ENCODE measurements around the gene SULT2A1.
"Not testable (repeated sequence)": the region's sequence is repeated elsewhere in the genome, so short reads cannot be mapped to it uniquely, and the experiment has no call there.

Gene SULT2A1

DNA sequence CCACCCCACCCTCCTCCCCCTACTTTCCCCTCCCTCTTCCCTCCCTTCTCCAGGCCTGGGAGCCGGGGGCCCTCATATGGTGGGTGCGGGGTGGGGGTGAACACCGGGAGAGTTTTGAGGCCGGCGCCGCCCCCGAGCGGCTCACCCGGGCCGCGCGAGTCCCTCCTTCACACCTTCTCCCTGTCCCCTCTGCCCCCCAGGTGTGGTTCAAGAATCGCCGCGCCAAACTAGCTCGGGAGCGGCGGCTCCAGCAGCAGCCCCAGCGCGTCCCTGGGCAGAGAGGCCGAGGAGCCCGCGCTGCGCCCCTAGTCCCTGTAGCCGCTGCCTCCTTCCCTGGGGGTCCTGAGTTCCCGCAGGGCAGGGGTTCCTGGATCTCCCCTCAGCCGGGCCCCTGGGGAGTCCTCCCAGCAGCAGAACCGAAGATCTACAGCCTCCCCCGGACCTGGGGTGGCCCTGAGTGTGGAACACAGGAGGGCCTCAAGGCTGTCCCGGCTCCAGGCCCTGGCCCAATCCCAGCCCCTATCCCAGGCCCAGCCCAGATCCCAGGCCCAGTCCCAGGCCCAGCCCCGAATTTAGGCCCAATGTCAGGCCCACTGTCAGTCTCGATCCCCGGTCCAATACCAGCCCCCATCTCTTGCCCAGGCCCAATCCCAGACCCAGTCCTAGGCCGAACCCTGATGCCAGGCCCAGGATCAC, 25.4 kb downstream of the SULT2A1 start:
- DNase-seq (ENCODE audit: low spot score) = no peak

- DNase-seq (ENCODE audit: low spot score) = not testable (repeated sequence)
Observed at GRCh38 chr19:47859838-47860237, 26.3 kb downstream of the SULT2A1 start.

GRCh38 chr19:47858646-47859285, 27.3 kb downstream of the SULT2A1 start, which contains the start of gene TPRX2:
Gene TPRX2 (plus strand): TSS chr19:47859235. CDS start chr19:47859247, 12 bp downstream.
- DNase-seq (ENCODE audit: low spot score) = not testable (repeated sequence)

DNA sequence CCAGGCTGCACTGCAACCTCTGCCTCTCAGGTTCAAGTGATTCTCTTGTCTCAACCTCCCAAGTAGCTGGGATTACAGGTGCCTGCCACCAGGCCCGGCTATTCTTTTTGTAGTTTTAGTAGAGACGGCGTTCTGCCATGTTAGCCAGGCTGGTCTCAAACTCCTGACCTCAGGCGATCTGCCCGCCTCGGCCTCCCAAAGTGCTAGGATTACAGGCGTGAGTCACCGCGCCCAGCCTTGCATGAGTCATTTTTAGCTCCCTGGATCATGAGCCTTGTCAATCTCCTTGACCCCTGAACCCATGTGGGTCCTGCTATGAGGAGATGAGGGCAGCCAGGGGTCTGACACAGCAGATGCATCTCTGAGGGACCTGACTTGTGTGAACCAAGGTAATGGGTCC, 27.9 kb downstream of the SULT2A1 start:
- not testable (repeated sequence) for DNase-seq (ENCODE audit: low spot score)

DNA sequence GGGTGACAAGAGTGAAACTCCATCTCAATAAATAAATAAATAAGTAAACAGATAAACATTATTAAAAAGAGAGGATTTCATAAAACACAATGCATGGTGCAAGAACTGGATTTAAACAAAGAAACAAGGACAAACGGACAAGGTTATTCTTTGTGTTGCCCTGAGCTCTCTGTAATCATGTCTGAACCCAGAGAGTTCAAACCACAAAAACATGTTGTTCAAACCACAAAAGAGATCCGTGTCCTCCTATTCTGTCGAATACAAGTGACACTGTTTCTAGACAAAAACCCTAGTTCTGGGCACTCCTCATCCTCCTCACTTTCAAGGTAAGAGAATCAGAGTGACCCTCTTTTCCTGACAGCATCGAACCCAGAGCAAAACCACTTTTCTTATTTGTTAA, 31.7 kb downstream of the SULT2A1 start:
- DNase-seq (ENCODE audit: low spot score) = no peak

DNA sequence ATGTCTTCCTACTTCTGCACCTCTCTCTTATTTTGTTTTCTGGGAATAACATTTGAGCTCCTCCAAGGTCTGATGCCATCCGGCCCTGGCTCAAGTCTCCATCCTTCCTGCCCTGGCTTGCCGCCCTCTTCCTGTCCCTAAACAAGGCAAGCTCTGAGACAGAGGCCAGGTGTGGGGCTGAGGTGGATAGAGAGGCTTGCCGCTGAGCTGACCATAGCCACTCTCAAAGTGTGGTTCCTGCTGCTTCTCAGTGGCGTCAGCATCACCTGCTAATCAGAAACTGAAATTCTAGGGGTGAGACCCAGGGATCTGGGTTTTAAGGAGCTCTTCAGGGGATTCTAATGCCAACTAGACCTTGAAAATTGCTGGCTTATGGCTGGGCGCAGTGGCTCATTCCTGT, 33.1 kb downstream of the SULT2A1 start:
- no peak for DNase-seq (ENCODE audit: low spot score)

DNA sequence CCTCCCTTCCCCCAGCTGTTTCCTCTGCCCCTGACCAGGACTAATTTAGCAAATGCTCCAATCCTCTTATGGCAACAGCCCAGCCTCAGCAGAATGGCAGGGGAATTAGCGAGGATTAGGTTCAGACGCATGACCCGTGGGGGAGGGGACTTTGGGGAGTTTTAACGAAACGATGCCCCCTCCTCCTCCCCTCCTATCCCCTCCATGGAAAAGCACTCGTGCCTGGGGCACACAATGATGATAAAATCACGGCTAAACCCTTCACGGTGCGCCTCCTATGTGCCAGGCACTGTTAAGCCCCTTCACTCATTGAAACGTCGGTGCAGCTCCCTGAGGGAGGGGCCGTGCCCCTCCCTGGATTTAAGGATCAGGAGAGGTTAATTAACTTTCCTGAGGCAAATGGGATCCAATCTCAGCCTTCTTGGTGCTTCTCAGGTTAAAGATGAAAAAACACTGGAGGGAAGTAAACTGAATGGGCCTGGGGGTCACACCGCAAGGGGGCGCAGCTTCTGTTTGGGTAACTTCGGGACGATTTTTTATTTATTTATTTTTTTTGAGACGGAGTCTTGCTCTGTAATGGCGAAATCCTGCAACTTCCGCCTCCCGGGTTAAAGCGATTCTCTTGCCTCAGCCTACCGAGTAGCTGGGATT, 37.2 kb downstream of the SULT2A1 start:
- DNase-seq (ENCODE audit: low spot score) = no peak

- no peak for DNase-seq (ENCODE audit: low spot score)
Observed at GRCh38 chr19:47848425-47848822, 37.7 kb downstream of the SULT2A1 start.

- no peak for DNase-seq (ENCODE audit: low spot score)
Observed at GRCh38 chr19:47842941-47843340, 43.2 kb downstream of the SULT2A1 start.

DNA sequence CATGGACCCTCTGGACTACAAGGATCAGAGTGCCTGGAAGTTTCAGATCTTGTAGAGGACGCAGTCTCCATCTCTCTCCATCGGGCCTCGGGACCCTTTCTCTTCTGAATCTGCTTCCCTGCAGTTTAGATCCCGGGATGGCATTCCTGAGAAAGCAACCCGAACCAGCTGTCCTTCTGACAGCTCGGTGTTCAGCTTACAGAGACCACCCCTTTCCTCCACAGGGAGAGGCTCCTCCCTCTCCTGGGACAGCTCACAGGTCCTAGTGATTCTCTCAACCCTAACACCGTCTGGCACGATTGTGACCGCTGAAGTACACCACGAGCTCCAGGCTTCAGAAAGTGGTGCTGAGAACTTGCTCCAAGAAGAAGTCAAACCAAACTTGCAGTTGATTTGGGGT, 46.2 kb downstream of the SULT2A1 start:
- DNase-seq (ENCODE audit: low spot score) = no peak

DNA sequence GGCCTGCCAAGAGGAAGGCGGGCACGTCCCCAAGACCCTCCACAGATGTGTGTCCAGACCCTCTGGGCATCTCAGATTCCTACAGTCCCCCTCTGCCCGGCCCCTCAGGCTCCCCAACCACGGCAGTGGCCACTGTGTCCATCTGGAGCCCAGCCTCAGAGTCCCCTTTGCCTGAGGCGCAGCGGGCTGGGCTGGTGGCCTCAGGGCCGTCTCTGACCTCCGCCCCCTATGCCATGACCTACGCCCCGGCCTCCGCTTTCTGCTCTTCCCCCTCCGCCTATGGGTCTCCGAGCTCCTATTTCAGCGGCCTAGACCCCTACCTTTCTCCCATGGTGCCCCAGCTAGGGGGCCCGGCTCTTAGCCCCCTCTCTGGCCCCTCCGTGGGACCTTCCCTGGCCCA, 46.7 kb downstream of the SULT2A1 start:
- DNase-seq (ENCODE audit: low spot score) = no peak

DNA sequence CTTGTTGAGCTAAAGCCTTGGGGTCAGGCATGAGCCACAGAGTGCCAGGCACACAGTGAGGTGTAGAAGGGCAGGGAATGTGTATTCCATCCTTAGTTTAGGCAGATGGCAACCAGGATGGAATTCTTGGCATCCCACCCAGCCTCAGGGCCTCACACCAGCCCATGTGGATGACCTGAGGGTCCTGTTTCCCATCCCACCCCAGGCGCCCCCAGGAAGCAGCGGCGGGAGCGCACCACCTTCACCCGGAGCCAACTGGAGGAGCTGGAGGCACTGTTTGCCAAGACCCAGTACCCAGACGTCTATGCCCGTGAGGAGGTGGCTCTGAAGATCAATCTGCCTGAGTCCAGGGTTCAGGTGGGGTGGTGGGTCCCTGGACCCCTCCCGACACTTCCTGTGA, 50.1 kb downstream of the SULT2A1 start:
- DNase-seq (ENCODE audit: low spot score) = no peak

DNA sequence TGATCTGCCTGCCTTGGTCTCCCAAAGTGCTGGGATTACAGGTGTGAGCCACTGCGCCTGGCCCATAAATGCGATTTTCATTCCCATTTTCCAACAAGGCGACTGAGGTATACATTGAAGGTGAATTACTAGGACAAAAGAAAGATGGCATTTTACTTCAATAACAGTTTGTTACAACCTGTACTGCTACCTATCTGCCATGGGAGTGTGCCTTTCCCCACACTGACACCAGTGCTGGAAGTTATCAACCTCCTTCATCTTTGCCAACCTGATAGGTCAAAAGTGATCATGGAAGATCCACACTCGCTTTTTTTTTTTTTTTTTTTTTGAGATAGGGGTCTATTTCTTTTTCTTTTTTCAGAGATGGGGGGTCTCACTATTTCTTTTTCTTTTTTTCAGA, 53.4 kb downstream of the SULT2A1 start:
- no peak for DNase-seq (ENCODE audit: low spot score)

DNA sequence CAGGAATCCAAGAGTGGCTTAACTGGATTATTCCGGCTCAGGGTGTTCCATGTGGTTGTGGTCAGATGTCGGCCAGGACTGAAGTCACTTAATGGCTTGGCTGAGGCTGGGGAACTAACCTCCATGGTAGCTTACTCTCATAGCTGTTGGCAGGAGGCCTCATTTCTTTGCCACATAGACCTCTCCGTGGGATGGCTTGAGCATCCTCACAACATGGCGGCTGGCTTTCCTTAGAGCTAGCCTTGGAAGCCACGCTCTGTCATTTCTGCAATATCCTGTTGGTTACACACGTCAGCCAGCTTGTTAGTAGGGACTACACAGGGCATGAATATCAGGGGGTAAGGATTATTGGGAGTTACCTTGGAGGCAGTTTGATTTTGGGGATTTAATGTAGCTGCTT, 59.3 kb downstream of the SULT2A1 start:
- no peak for DNase-seq (ENCODE audit: low spot score)

- no peak for DNase-seq (ENCODE audit: low spot score)
Observed at GRCh38 chr19:47824396-47824795, 61.7 kb downstream of the SULT2A1 start.

DNA sequence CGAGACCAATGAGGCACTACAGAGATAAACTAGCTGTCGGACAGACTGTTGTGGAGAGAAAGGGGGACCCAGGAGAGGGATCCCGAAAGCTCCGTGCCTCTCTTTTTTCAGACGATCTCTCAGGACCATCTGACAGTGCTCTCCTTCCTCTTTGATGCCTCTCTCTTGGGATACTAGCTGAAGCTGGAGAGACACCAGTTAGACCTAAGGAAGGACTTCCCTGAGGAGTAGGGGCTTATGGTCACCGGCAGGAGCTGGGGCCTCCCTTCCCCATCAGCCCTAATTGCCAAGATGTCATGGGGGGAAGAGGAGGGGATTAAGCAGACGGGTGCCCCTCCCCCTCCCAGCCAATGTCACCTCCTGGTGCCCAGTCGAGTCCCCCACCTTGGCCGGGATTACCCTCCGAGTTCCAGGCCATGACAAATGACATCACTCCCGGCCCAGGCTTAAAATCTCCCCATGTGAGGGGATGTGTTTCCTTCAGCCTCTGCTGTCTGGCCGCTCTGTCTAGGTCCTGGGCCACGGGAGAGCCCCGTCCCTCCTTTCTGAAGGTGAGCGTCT, 64.6 kb downstream of the SULT2A1 start, which contains the start of gene CRX:
Gene CRX (plus strand): TSS at position 478 of the 561 bp plus-strand sequence. CDS start 12,507 bp downstream, outside the sequence.
- no peak for DNase-seq (ENCODE audit: low spot score)
